HG03575 (cell line): ENCODE data around the gene MAD1L1.

Experiments used
- ATAC-seq: cut with Tn5 transposase; IDR thresholded peaks from one replicate; pipeline ENCODE4 v1.9.1; 2021; ENCODE audit not compliant: unreplicated experiment, insufficient number of reproducible peaks, low FRiP score; ENCODE audit errors: extremely low read depth

Gene MAD1L1

GRCh38 chr7:1902231-1902855, 330.4 kb downstream of the MAD1L1 start:
- no peak for ATAC-seq

- ATAC-seq = no peak
Measured at GRCh38 chr7:1901431-1902210, 331.1 kb downstream of the MAD1L1 start.

GRCh38 chr7:1900847-1901246, 331.9 kb downstream of the MAD1L1 start:
- ATAC-seq = no peak

GRCh38 chr7:1899951-1900762, 332.6 kb downstream of the MAD1L1 start:
- ATAC-seq = no peak

GRCh38 chr7:1899196-1899595, 333.5 kb downstream of the MAD1L1 start:
- ATAC-seq = no peak

- no peak for ATAC-seq
Measured at GRCh38 chr7:1898628-1899185, 334.0 kb downstream of the MAD1L1 start.

GRCh38 chr7:1897861-1898627, 334.7 kb downstream of the MAD1L1 start:
- ATAC-seq = no peak

- ATAC-seq = no peak
Measured at GRCh38 chr7:1897076-1897860, 335.5 kb downstream of the MAD1L1 start.

GRCh38 chr7:1895664-1896515, 336.9 kb downstream of the MAD1L1 start:
- ATAC-seq = no peak

- no peak for ATAC-seq
Measured at GRCh38 chr7:1894906-1895663, 337.7 kb downstream of the MAD1L1 start.

- ATAC-seq = no peak
Measured at GRCh38 chr7:1894313-1894900, 338.3 kb downstream of the MAD1L1 start.

- no peak for ATAC-seq
Measured at GRCh38 chr7:1893451-1893850, 339.3 kb downstream of the MAD1L1 start.

- ATAC-seq = no peak
Measured at GRCh38 chr7:1893036-1893435, 339.7 kb downstream of the MAD1L1 start.

GRCh38 chr7:1892011-1892965, 340.5 kb downstream of the MAD1L1 start:
- ATAC-seq = no peak
